Right lobe of liver (tissue), 4 donors: ENCODE data around the gene TPRN.
"Not testable (repeated sequence)": the region's sequence is repeated elsewhere in the genome, so short reads cannot be mapped to it uniquely, and the experiment has no call there.

Experiments used
- CTCF ChIP-seq, 4 donors: fragments of 200-600 bp in 3 of 4; fragments of 450-650 bp in 1 of 4; IDR thresholded peaks; one replicate each; pipeline versions ENCODE4 v1.5.1 to v1.8.0; 2016 to 2022; ENCODE audit warnings: antibody characterized with exemption in 4 of 4, mild to moderate bottlenecking in 2 of 4
- POLR2A ChIP-seq: fragments of 450-650 bp; IDR thresholded peaks from one replicate; pipeline ENCODE4 v1.6.1; 2017; ENCODE audit warnings: antibody characterized with exemption, mild to moderate bottlenecking
- donor health status: DM: no; HTN: no; CAD: no.
- donor health status: DM: no; HTN: no; CAD: no.
- donor health status: DM: no; HTN: yes; CAD: no.

- not testable (repeated sequence) for TF ChIP-seq CTCF (IDR thresholded peaks at IDR 0.05); POLR2A
Observed at GRCh38 chr9:137243266-137243625, 42.7 kb upstream of the TPRN start.
